T-cell (primary cell): ENCODE measurements around the gene CD180. TPM values are rescaled to one million over a fixed set of nuclear protein-coding genes. Genes with fewer than 3 reads are reported as not detected.

ENCODE experiments used
- ATAC-seq, 4 experiments: fragments of 200-7000 bp in 3 of 4; fragments of 150-1000 bp in 1 of 4; cut with Tn5 transposase; replicated peaks in 1 of 4; 1 replicate in 3 of 4; 2 replicates in 1 of 4; pipeline ENCODE4 v1.10.0; 2021; ENCODE audit warnings: moderate library complexity in 3 of 4, mild to moderate bottlenecking in 2 of 4, moderate number of reproducible peaks in 1 of 4
- CTCF ChIA-PET, 2 donors: fragments of 300-600 bp; sonication (Branson Sonifier 250); formaldehyde crosslinking; loops; one replicate each; lab custom pipeline; 2022; ENCODE audit warnings: antibody characterized with exemption in 2 of 2; lab: Charles Lee
- POLR2A ChIA-PET, 2 donors: fragments of 300-600 bp; sonication (Branson Sonifier 250); formaldehyde crosslinking; loops; one replicate each; lab custom pipeline; 2022; ENCODE audit warnings: antibody characterized with exemption in 2 of 2; lab: Charles Lee
- DNase-seq, 35 experiments: peaks; one replicate each; pipeline versions ENCODE4 v3.0.0 to v3.0.0-alpha.2; 2013 to 2023
- H3K27ac ChIP-seq: one replicate; pipeline ENCODE4 v1.5.1; 2013; ENCODE audit warnings: low read length
- H3K27me3 ChIP-seq, 2 experiments: replicated peaks in 1 of 2; 1 replicate in 1 of 2; 2 replicates in 1 of 2; pipeline versions ENCODE4 v1.6.1 to v1.7.0; 2013; ENCODE audit warnings: low read length in 1 of 2, mixed read lengths in 1 of 2; ENCODE audit not compliant: control insufficient read depth in 2 of 2, insufficient read depth in 2 of 2; ENCODE audit errors: extremely low read depth in 1 of 2
- H3K36me3 ChIP-seq, 2 donors: 1 replicate in 1 of 2; 2 replicates in 1 of 2; pipeline versions ENCODE4 v1.6.1 to v1.7.0; 2013; ENCODE audit warnings: low read length in 1 of 2; ENCODE audit not compliant: control insufficient read depth in 2 of 2, insufficient read depth in 1 of 2; ENCODE audit errors: extremely low read depth in 1 of 2
- H3K4me1 ChIP-seq, 2 experiments: 1 replicate in 1 of 2; 2 replicates in 1 of 2; pipeline versions ENCODE4 v1.6.1 to v1.7.0; 2013; ENCODE audit warnings: low read length in 2 of 2, mixed read lengths in 1 of 2; ENCODE audit not compliant: insufficient read depth in 2 of 2, control insufficient read depth in 1 of 2; ENCODE audit errors: extremely low read depth in 1 of 2
- H3K4me3 ChIP-seq, 2 donors: 1 replicate in 1 of 2; 2 replicates in 1 of 2; pipeline versions ENCODE4 v1.5.1 to v1.7.0; 2013; ENCODE audit warnings: mild to moderate bottlenecking in 2 of 2, low read length in 1 of 2, moderate library complexity in 1 of 2; ENCODE audit not compliant: control insufficient read depth in 1 of 2; ENCODE audit errors: extremely low read depth in 1 of 2
- H3K9me3 ChIP-seq: 2 replicates; pipeline ENCODE4 v1.7.0; 2013
- H3K27ac Mint-ChIP-seq, 2 donors: one replicate each; pipeline ENCODE4 v1.8.0; 2020 to 2021; ENCODE audit warnings: mild to moderate bottlenecking in 2 of 2, mixed read lengths in 2 of 2
- H3K27me3 Mint-ChIP-seq, 2 donors: one replicate each; pipeline ENCODE4 v1.8.0; 2021 to 2022; ENCODE audit warnings: mixed read lengths in 2 of 2
- H3K36me3 Mint-ChIP-seq: one replicate; pipeline ENCODE4 v1.8.0; 2021; ENCODE audit warnings: mixed read lengths
- H3K4me1 Mint-ChIP-seq, 3 donors: one replicate each; pipeline ENCODE4 v1.8.0; 2020 to 2022; ENCODE audit warnings: mixed read lengths in 3 of 3, mild to moderate bottlenecking in 1 of 3
- H3K4me3 Mint-ChIP-seq, 3 donors: one replicate each; pipeline ENCODE4 v1.8.0; 2020 to 2022; ENCODE audit warnings: mild to moderate bottlenecking in 3 of 3, mixed read lengths in 3 of 3, moderate library complexity in 3 of 3
- H3K9me3 Mint-ChIP-seq, 3 donors: one replicate each; pipeline ENCODE4 v1.8.0; 2020 to 2022; ENCODE audit warnings: mixed read lengths in 3 of 3
- WGBS: methylation state at CpG from one replicate; pipeline ENCODE4 v1.1.5; 2013; ENCODE audit warnings: missing lambda C conversion rate; ENCODE audit not compliant: insufficient coverage; 5-methylcytosine and 5-hydroxymethylcytosine counted together
- total RNA-seq, 35 experiments: library from RNA in 6 of 35; stranded (reverse) in 6 of 35; fragments of 120-200 nt in 1 of 35; gene quantifications; one replicate each; pipeline versions ENCODE4 v1.2.1 to v1.2.4 and lab custom pipeline; 2013 to 2026

The CD180 gene
- total RNA-seq, 5 donors from 2014 or later (not counting 1 experiment from before 2014, with no cell fraction given) = 0.16 to 1.3 (median 0.73) TPM

DNA sequence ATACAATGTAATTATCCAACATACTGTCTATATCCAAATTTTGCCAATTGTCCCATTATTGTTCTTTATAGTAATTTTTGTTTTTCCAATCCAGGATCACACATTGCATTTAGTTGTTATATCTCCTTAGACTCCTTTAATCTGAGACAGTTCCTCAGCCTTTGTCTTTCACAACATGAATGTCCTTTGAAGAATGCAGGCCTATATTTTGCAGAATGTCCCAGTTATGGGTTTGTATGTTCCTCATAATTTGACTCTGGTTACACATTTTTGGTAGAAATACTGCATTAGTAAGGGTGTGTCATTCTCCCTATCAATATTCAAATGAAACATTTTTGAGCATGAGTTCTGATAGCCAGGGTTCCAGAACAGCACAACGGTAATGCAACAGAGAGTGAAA lies 6.7 kb downstream of the CD180 start:
- peaks cover 13 to 17% of the 10 kb centered on the region in 2 experiments for H3K4me1 ChIP-seq
- H3K36me3 ChIP-seq = no peaks in the 10 kb centered on the region
- H3K27ac ChIP-seq = no peak overlapping the region
- H3K4me3 Mint-ChIP-seq = no peak overlapping the region
- peaks cover 0 to 4% (median 0%) of the 10 kb centered on the region in 3 donors for H3K9me3 Mint-ChIP-seq
- ATAC-seq (no peak), DNase-seq (no peak)
- no peak overlapping the region for H3K27ac Mint-ChIP-seq
- ChIA-PET CTCF (no interaction called here), POLR2A (no interaction called here)
- 100% methylated on average over 1 of the region's 1 CpG for WGBS
- no peak overlapping the region for H3K4me3 ChIP-seq
- H3K27me3 ChIP-seq = no peaks in the 10 kb centered on the region
- H3K27me3 Mint-ChIP-seq = no peaks in the 10 kb centered on the region
- H3K36me3 Mint-ChIP-seq = no peaks in the 10 kb centered on the region
- no peaks in the 10 kb centered on the region for H3K9me3 ChIP-seq
- H3K4me1 Mint-ChIP-seq = peaks cover 36 to 70% (median 64%) of the 10 kb centered on the region in 3 donors

DNA sequence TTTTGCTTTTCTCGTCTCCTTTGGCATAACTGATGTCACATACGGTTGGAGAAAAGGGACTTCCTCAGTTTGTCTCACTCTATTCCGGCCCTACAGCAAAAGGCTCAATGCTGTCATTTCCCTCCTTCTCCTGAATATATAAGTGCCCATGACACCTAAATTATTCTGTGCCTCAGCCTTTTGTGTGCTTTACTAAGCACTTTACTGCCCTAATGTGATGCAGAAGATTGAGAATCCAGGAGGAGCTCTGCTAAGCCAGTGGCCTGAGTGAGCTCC lies 7.6 kb downstream of the CD180 start:
- Mint-ChIP-seq H3K36me3 (no peaks in the 10 kb centered on the region), H3K9me3 (peaks cover 0 to 4% (median 0%) of the 10 kb centered on the region in 3 donors), H3K27me3 (no peaks in the 10 kb centered on the region), H3K4me1 (peaks cover 36 to 65% (median 56%) of the 10 kb centered on the region in 3 donors), H3K4me3 (peak overlapping the region in 1 of 3 donors; percentile 59), H3K27ac (peak overlapping the region; percentile 84 to 89)
- no peak overlapping the region for H3K4me3 ChIP-seq
- no peaks in the 10 kb centered on the region for H3K27me3 ChIP-seq
- ChIA-PET POLR2A (interaction anchor here (0.5 kb wide), 2 partner anchors 33 to 188 kb away, joined by 3 to 7 read pairs; no protein-coding TSS in a partner anchor), CTCF (interaction anchor here in 1 of 2 donors (0.8 kb wide), 1 partner anchor 19 kb away, joined by 4 read pairs; no protein-coding TSS in a partner anchor)
- H3K4me1 ChIP-seq = peaks cover 13 to 17% of the 10 kb centered on the region in 2 experiments
- no CpG with 5 or more reads among the region's 3 CpGs for WGBS
- ATAC-seq (peak in 1 of 4 experiments; percentile 50), DNase-seq (no peak)
- peak overlapping the region; percentile 61 for H3K27ac ChIP-seq
- H3K36me3 ChIP-seq = no peaks in the 10 kb centered on the region
- H3K9me3 ChIP-seq = no peaks in the 10 kb centered on the region

DNA sequence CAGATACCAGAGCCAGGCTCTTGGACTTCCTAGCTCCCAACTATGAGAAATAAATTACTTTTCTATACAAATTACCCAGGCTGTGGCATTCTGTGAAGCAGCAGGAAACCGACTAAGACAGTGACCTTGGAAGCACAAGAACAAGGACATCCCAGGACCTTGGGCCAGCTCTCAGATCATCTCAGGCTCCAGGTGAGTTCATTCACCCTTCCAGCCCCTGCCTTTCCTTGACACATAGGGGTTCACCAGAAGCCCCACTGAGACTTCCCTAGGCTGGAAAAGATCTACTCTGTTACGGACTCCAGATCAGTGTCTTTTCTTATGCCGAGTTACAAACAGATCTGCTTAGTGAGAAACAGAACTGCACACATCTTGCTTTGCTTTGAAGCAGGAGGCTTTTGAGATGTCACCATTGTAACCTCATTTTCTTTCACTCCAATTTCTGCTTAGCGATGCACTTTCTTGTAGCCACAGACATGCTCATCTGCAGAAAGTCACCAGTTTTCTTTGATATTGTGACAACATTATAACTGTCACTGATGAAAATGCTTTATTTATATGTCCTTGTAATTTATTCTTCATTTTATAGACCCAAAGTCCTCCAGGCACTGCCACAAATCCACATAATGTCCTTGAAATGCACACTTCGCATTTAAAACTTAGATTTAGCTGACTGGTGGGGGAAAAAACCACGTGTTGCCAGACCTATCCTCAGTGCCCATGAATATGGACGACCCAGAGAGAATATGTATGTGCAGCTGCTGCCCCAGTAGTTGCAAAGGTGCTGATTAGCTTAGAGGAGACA lies 8.1 kb downstream of the CD180 start:
- peak in 1 of 35 experiments; percentile 17 for DNase-seq
- 57% methylated on average over 6 of the region's 7 CpGs for WGBS
- POLR2A ChIA-PET = interaction anchor here (0.5 to 0.6 kb wide), 3 partner anchors 33 to 1091 kb away, joined by 3 to 7 read pairs (median 3); no protein-coding TSS in a partner anchor
- H3K36me3 ChIP-seq = no peaks in the 10 kb centered on the region
- peak overlapping the region; percentile 61 for H3K27ac ChIP-seq
- no peaks in the 10 kb centered on the region for H3K27me3 ChIP-seq
- H3K4me3 ChIP-seq = no peak overlapping the region
- Mint-ChIP-seq H3K27me3 (no peaks in the 10 kb centered on the region), H3K4me1 (peaks cover 36 to 65% (median 58%) of the 10 kb centered on the region in 3 donors), H3K4me3 (peak overlapping the region in 1 of 3 donors; percentile 59), H3K9me3 (peaks cover 0 to 4% (median 0%) of the 10 kb centered on the region in 3 donors), H3K36me3 (no peaks in the 10 kb centered on the region), H3K27ac (peak overlapping the region; percentile 84 to 89)
- peak in 3 of 4 experiments; percentile 39 to 72 (median 43) for ATAC-seq
- CTCF ChIA-PET = interaction anchor here in 1 of 2 donors (0.8 kb wide), 2 partner anchors 19 kb away, joined by 3 to 4 read pairs; no protein-coding TSS in a partner anchor
- no peaks in the 10 kb centered on the region for H3K9me3 ChIP-seq
- peaks cover 13 to 17% of the 10 kb centered on the region in 2 experiments for H3K4me1 ChIP-seq

DNA sequence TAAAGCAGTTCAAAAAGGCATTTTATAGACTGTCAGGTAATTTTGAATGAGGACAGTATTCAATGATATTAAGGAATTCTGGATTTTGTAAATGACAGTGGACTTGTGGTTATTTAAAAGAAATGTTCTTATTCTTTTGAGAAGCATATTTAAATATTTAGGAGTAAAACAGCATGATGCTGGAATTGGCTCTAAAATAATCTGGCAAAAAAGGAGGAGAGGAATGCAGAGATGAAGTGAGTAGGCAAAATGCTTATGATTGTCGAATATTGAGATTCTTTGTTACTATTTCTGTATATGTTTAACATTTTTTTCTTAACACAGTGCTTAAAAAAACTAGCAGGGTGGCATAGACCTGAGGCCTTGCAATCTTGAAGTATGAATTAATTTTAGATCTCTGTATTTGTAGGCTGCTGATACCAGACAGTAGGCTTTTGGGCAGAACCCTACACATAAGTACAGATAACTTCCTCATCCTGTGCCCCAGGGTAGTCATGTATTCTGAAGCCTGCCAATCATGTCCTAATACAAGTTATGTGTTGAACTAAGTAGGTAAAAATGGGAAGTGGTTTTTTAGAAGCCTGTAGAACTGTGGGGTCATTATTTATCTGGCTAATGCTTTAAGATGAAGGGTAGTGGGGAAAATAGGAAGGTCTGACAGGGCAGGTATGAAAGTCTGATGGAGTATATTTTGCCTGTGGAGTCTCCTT lies 9.4 kb downstream of the CD180 start:
- Mint-ChIP-seq H3K36me3 (no peaks in the 10 kb centered on the region), H3K27ac (peak overlapping the region; percentile 79 to 95), H3K27me3 (no peaks in the 10 kb centered on the region), H3K9me3 (peaks cover 0 to 1% (median 0%) of the 10 kb centered on the region in 3 donors), H3K4me3 (peak overlapping the region in 1 of 3 donors; percentile 59), H3K4me1 (peaks cover 41 to 71% (median 68%) of the 10 kb centered on the region in 3 donors)
- no peaks in the 10 kb centered on the region for H3K36me3 ChIP-seq
- DNase-seq (peak in 1 of 35 experiments; percentile 21), ATAC-seq (peak; percentile 68 to 85 (median 74))
- no peak overlapping the region for H3K4me3 ChIP-seq
- H3K27ac ChIP-seq = peak overlapping the region; percentile 3
- H3K27me3 ChIP-seq = no peaks in the 10 kb centered on the region
- no CpG with 5 or more reads among the region's 1 CpG for WGBS
- peaks cover 18 to 28% of the 10 kb centered on the region in 2 experiments for H3K4me1 ChIP-seq
- H3K9me3 ChIP-seq = no peaks in the 10 kb centered on the region
- ChIA-PET CTCF (interaction anchor here in 1 of 2 donors (0.8 kb wide), 1 partner anchor 20 kb away, joined by 3 read pairs; no protein-coding TSS in a partner anchor), POLR2A (no interaction called here)

DNA sequence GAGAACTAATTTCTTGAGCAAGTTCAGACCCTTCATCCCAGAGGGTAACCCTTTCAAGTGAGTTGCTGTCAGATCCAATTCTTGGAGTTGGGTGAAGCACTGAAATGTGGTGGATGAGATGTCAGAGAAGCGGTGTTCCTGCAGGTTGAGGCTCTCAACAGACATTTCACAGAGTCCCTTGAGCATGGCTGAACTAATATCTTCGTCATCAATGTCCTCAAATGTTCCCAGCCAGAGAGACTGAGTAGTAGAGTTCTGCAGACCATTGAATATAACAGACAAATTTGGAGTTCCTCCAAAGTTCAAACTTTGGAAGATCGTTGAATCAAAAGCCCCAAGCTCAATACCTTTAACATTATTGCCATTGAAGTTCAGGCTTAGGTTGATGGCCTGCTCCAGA lies 12.7 kb downstream of the CD180 start:
- ATAC-seq (no peak), DNase-seq (no peak)
- ChIA-PET POLR2A (no interaction called here), CTCF (no interaction called here)
- Mint-ChIP-seq H3K27me3 (no peaks in the 10 kb centered on the region), H3K36me3 (no peaks in the 10 kb centered on the region), H3K27ac (no peak overlapping the region), H3K4me3 (no peak overlapping the region), H3K9me3 (no peaks in the 10 kb centered on the region), H3K4me1 (peaks cover 46 to 75% (median 75%) of the 10 kb centered on the region in 3 donors)
- H3K4me3 ChIP-seq = no peak overlapping the region
- WGBS = 100% methylated on average over 2 of the region's 3 CpGs
- no peaks in the 10 kb centered on the region for H3K9me3 ChIP-seq
- peaks cover 25 to 34% of the 10 kb centered on the region in 2 experiments for H3K4me1 ChIP-seq
- no peak overlapping the region for H3K27ac ChIP-seq
- no peaks in the 10 kb centered on the region for H3K36me3 ChIP-seq
- no peaks in the 10 kb centered on the region for H3K27me3 ChIP-seq

DNA sequence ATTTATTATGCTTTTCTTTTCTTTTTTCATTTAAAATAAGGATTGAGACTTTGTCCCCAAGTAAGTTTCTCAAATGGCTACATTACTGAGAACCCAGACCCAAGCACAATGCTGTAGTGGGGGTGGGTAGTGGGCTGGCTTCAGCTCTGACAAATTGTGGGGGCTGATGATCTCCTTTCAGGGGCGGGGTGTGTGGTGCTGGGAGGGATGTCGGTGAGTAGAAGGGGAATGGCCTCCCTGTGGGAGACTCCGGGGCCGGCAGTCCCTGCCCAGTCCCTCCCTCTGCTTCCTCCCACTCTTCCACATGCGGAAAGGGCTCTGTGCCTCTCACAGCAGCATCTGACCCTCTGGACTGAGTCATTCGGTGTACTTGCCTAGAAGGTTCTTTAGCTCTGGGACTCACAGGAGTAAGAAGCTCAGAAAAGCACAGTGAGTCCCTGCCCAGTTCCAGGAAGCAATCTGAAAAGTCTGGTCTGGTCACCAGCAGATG lies 14.3 kb downstream of the CD180 start:
- Histone ChIP-seq H3K27ac (peak overlapping the region; percentile 57), H3K36me3 (no peaks in the 10 kb centered on the region), H3K27me3 (no peaks in the 10 kb centered on the region), H3K4me3 (no peak overlapping the region), H3K4me1 (peaks cover 17 to 21% of the 10 kb centered on the region in 2 experiments), H3K9me3 (no peaks in the 10 kb centered on the region)
- POLR2A ChIA-PET = no interaction called here
- Mint-ChIP-seq H3K27ac (peak overlapping the region; percentile 22 to 92), H3K4me1 (peaks cover 37 to 73% (median 71%) of the 10 kb centered on the region in 3 donors), H3K27me3 (no peaks in the 10 kb centered on the region), H3K36me3 (peaks cover 9% of the 10 kb centered on the region), H3K9me3 (peaks cover 0 to 9% (median 6%) of the 10 kb centered on the region in 3 donors), H3K4me3 (peak overlapping the region in 1 of 3 donors; percentile 64)
- no peak for DNase-seq
- CTCF ChIA-PET = no interaction called here
- no peak for ATAC-seq
- WGBS = 80% methylated on average over 2 of the region's 6 CpGs
